ENCODE measurements around the gene CFAP210.
"Not testable (repeated sequence)": the region's sequence is repeated elsewhere in the genome, so short reads cannot be mapped to it uniquely, and the experiment has no call there.

CFAP210 gene

GRCh38 chr2:169670937-169671336 is 23.3 kb downstream of the CFAP210 start:
- no peak for DNase-seq

GRCh38 chr2:169670215-169670651 is 24.0 kb downstream of the CFAP210 start:
- DNase-seq: no peak

- no peak for DNase-seq
These were observed 26.6 kb downstream of the CFAP210 start for GRCh38 chr2:169667583-169667982.

- DNase-seq: no peak
These were observed 29.0 kb downstream of the CFAP210 start for GRCh38 chr2:169664978-169665930.

- DNase-seq: no peak
These were observed 29.6 kb downstream of the CFAP210 start for GRCh38 chr2:169664600-169664977.

- no peak for DNase-seq
These were observed 31.0 kb downstream of the CFAP210 start for GRCh38 chr2:169663247-169663646.

- no peak for DNase-seq
These were observed 31.5 kb downstream of the CFAP210 start for GRCh38 chr2:169662744-169663143.

- no peak for DNase-seq
These were observed 32.9 kb downstream of the CFAP210 start for GRCh38 chr2:169661265-169661664.

- no peak for DNase-seq
These were observed 34.9 kb downstream of the CFAP210 start for GRCh38 chr2:169659320-169659719.

GRCh38 chr2:169658877-169659276 is 35.3 kb downstream of the CFAP210 start:
- DNase-seq: no peak

- no peak for DNase-seq
These were observed 38.0 kb downstream of the CFAP210 start for GRCh38 chr2:169656164-169656563.

GRCh38 chr2:169653636-169654035 is 40.6 kb downstream of the CFAP210 start:
- no peak for DNase-seq

- DNase-seq: no peak
These were observed 44.9 kb downstream of the CFAP210 start for GRCh38 chr2:169649278-169649677.

GRCh38 chr2:169647496-169647895 is 46.7 kb downstream of the CFAP210 start:
- no peak for DNase-seq

- no peak for DNase-seq
These were observed 50.0 kb downstream of the CFAP210 start for GRCh38 chr2:169644173-169644572.

- no peak for DNase-seq
These were observed 52.7 kb downstream of the CFAP210 start for GRCh38 chr2:169641464-169641863.

GRCh38 chr2:169640104-169640503 is 54.1 kb downstream of the CFAP210 start:
- DNase-seq: no peak

- DNase-seq: no peak
These were observed 56.6 kb downstream of the CFAP210 start for GRCh38 chr2:169637620-169638019.

GRCh38 chr2:169636440-169637097 is 57.6 kb downstream of the CFAP210 start:
- no peak for DNase-seq

GRCh38 chr2:169625781-169626180 is 68.4 kb downstream of the CFAP210 start:
- no peak for DNase-seq

- no peak for DNase-seq
These were observed 71.0 kb downstream of the CFAP210 start for GRCh38 chr2:169623235-169623634.

- no peak for DNase-seq
These were observed 73.7 kb downstream of the CFAP210 start for GRCh38 chr2:169620509-169620908.

GRCh38 chr2:169619946-169620345 is 74.3 kb downstream of the CFAP210 start:
- DNase-seq: no peak

- not testable (repeated sequence) for DNase-seq
These were observed 78.2 kb downstream of the CFAP210 start for GRCh38 chr2:169615982-169616381.
